ENCODE data around the gene MXRA5. TPM values are rescaled to one million over a fixed set of nuclear protein-coding genes. Genes with fewer than 3 reads are reported as not detected.

MXRA5 gene
- total and polyA plus RNA-seq, 2 donors (not counting 3 experiments of a cell fraction or from before 2014, with no cell fraction given) = not detected

- H3K9ac ChIP-seq (replicated peaks; ENCODE audit: extremely low read depth, insufficient read depth, low read length) = no peak overlapping the region
- H3K9me1 ChIP-seq (replicated peaks; ENCODE audit: control insufficient read depth, extremely low read depth, insufficient read depth, low read length) = no peaks in the 10 kb centered on the region
- no peak overlapping the region for H2AFZ ChIP-seq (ENCODE audit: low read depth, low read length)
- dilution Hi-C loops (cut with MboI; ENCODE audit: extremely low pct_ligation_motif_present, low sequenced_read_pairs) (no loop called here), intact Hi-C loops (cut with micrococcal nuclease) (no loop called here)
- no peak for TF ChIP-seq MYC (IDR thresholded peaks at IDR 0.05; ENCODE audit: low read depth, low read length)
- TF ChIP-seq FOS (IDR thresholded peaks at IDR 0.05; ENCODE audit: borderline replicate concordance, insufficient read depth, low read length) = no peak
- TF ChIP-seq MAX (IDR thresholded peaks at IDR 0.05; ENCODE audit: insufficient read depth, insufficient read length) = no peak
- TF ChIP-seq EZH2 (IDR thresholded peaks at IDR 0.05; ENCODE audit: borderline replicate concordance, low read depth, low read length, severe bottlenecking) = no peak
- no peak for TF ChIP-seq GATA2 (IDR thresholded peaks at IDR 0.05; ENCODE audit: insufficient read depth, insufficient read length, low read depth, low read length)
- TF ChIP-seq POLR2AphosphoS5 (IDR thresholded peaks at IDR 0.05; ENCODE audit: insufficient read depth, low read depth, low read length) = no peak
- no peak overlapping the region for H3K4me2 ChIP-seq (ENCODE audit: insufficient read depth, low read length)
- ChIA-PET POLR2A (no interaction called here), CTCF (no interaction called here)
- no peak for FAIRE-seq
- no peaks in the 10 kb centered on the region for H3K79me2 ChIP-seq (ENCODE audit: control insufficient read depth, insufficient read depth, low read length)
- no peak overlapping the region for H3K4me3 ChIP-seq (replicated peaks in 1 of 3; ENCODE audit: insufficient read depth in 1 of 3, low read depth in 1 of 3, low read length in 3 of 3)
- DNase-seq (ENCODE audit: low read depth, low spot score) = no peak
- no peaks in the 10 kb centered on the region for H3K36me3 ChIP-seq (ENCODE audit: control insufficient read depth in 2 of 2, extremely low read depth in 1 of 2, insufficient read depth in 2 of 2, low read length in 2 of 2)
- no peaks in the 10 kb centered on the region for H3K9me3 ChIP-seq (replicated peaks; ENCODE audit: control insufficient read depth, insufficient read depth, low read length)
- H3K27ac ChIP-seq (ENCODE audit: insufficient read depth, low read depth, low read length) = no peak overlapping the region
- no peaks in the 10 kb centered on the region for H3K27me3 ChIP-seq (ENCODE audit: control insufficient read depth in 2 of 2, insufficient read depth in 2 of 2, low read length in 2 of 2)
- no peaks in the 10 kb centered on the region for H4K20me1 ChIP-seq (replicated peaks; ENCODE audit: control insufficient read depth, extremely low read depth, insufficient read depth, low read length)
- no TSS peak for BruUV-seq (replicated peaks)
- H3K4me1 ChIP-seq (ENCODE audit: control insufficient read depth, extremely low read depth, insufficient read depth, low read length) = no peaks in the 10 kb centered on the region
These were observed 37.9 kb upstream of the MXRA5 start for GRCh38 chrX:3384327-3384726.

DNA sequence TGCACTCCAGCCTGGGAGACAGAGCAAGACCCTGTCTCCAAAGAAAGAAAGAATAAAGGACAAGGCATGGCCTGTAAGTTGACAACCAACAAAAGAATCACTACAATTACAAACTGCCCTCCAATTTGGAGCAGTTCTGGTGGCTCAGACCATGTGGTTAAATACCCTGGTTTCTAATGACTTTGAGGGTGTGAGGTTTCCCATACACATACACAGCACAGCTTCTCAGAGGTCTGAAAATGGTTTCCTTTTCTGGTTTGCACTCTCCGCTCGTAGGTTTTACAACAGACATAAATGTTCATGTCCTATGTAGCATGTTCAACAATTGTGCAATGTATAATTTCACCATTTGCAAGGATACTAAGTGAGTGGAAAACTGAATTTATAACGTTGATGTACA, 34.2 kb upstream of the MXRA5 start:
- dilution Hi-C loops (cut with MboI; ENCODE audit: extremely low pct_ligation_motif_present, low sequenced_read_pairs) = no loop called here
- no peaks in the 10 kb centered on the region for H3K27me3 ChIP-seq (ENCODE audit: control insufficient read depth in 2 of 2, insufficient read depth in 2 of 2, low read length in 2 of 2)
- H2AFZ ChIP-seq (ENCODE audit: low read depth, low read length) = no peak overlapping the region
- intact Hi-C loops (cut with micrococcal nuclease) = no loop called here
- ChIA-PET POLR2A (no interaction called here), CTCF (no interaction called here)
- no peaks in the 10 kb centered on the region for H3K9me3 ChIP-seq (replicated peaks; ENCODE audit: control insufficient read depth, insufficient read depth, low read length)
- TF ChIP-seq, protein P1, sequence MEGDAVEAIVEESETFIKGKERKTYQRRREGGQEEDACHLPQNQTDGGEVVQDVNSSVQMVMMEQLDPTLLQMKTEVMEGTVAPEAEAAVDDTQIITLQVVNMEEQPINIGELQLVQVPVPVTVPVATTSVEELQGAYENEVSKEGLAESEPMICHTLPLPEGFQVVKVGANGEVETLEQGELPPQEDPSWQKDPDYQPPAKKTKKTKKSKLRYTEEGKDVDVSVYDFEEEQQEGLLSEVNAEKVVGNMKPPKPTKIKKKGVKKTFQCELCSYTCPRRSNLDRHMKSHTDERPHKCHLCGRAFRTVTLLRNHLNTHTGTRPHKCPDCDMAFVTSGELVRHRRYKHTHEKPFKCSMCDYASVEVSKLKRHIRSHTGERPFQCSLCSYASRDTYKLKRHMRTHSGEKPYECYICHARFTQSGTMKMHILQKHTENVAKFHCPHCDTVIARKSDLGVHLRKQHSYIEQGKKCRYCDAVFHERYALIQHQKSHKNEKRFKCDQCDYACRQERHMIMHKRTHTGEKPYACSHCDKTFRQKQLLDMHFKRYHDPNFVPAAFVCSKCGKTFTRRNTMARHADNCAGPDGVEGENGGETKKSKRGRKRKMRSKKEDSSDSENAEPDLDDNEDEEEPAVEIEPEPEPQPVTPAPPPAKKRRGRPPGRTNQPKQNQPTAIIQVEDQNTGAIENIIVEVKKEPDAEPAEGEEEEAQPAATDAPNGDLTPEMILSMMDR (IDR thresholded peaks at IDR 0.05; ENCODE audit: extremely low read depth in 1 of 2, insufficient read depth in 1 of 2, low read depth in 1 of 2, low read length in 2 of 2) = no peak
- TF ChIP-seq JUN (IDR thresholded peaks at IDR 0.05; ENCODE audit: borderline replicate concordance, insufficient read depth, insufficient read length, low read depth) (no peak), FOS (IDR thresholded peaks at IDR 0.05; ENCODE audit: borderline replicate concordance, insufficient read depth, low read length) (no peak), MYC (IDR thresholded peaks at IDR 0.05; ENCODE audit: low read depth, low read length) (no peak), POLR2AphosphoS5 (IDR thresholded peaks at IDR 0.05; ENCODE audit: insufficient read depth, low read depth, low read length) (no peak)
- H3K4me3 ChIP-seq (replicated peaks in 1 of 3; ENCODE audit: insufficient read depth in 1 of 3, low read depth in 1 of 3, low read length in 3 of 3) = no peak overlapping the region
- FAIRE-seq = no peak
- H3K4me1 ChIP-seq (ENCODE audit: control insufficient read depth, extremely low read depth, insufficient read depth, low read length) = no peaks in the 10 kb centered on the region
- no peak for DNase-seq (ENCODE audit: low read depth, low spot score)
- H3K27ac ChIP-seq (ENCODE audit: insufficient read depth, low read depth, low read length) = no peak overlapping the region
- no peaks in the 10 kb centered on the region for H3K9me1 ChIP-seq (replicated peaks; ENCODE audit: control insufficient read depth, extremely low read depth, insufficient read depth, low read length)
- no peak overlapping the region for H3K4me2 ChIP-seq (ENCODE audit: insufficient read depth, low read length)
- no peaks in the 10 kb centered on the region for H4K20me1 ChIP-seq (replicated peaks; ENCODE audit: control insufficient read depth, extremely low read depth, insufficient read depth, low read length)
- no peaks in the 10 kb centered on the region for H3K79me2 ChIP-seq (ENCODE audit: control insufficient read depth, insufficient read depth, low read length)
- H3K36me3 ChIP-seq (ENCODE audit: control insufficient read depth in 2 of 2, extremely low read depth in 1 of 2, insufficient read depth in 2 of 2, low read length in 2 of 2) = no peaks in the 10 kb centered on the region
- BruUV-seq (replicated peaks) = no TSS peak
- H3K9ac ChIP-seq (replicated peaks; ENCODE audit: extremely low read depth, insufficient read depth, low read length) = no peak overlapping the region
